T follicular helper cell (primary cell): ENCODE data around the gene PCDH9.

ENCODE experiments used
- DNase-seq: peaks from one replicate; pipeline ENCODE4 v3.0.0-alpha.2; 2020; ENCODE audit warnings: low read depth

The PCDH9 gene

GRCh38 chr13:66565279-66565678 lies 664.9 kb downstream of the PCDH9 start:
- DNase-seq: no peak

GRCh38 chr13:66563076-66563475 lies 667.1 kb downstream of the PCDH9 start:
- DNase-seq: no peak

- DNase-seq: no peak
These were observed 668.1 kb downstream of the PCDH9 start for GRCh38 chr13:66562054-66562453.

- DNase-seq: no peak
These were observed 669.1 kb downstream of the PCDH9 start for GRCh38 chr13:66560991-66561390.

- no peak for DNase-seq
These were observed 669.9 kb downstream of the PCDH9 start for GRCh38 chr13:66560189-66560588.

- DNase-seq: no peak
These were observed 671.0 kb downstream of the PCDH9 start for GRCh38 chr13:66559093-66559492.

GRCh38 chr13:66558506-66558905 lies 671.6 kb downstream of the PCDH9 start:
- DNase-seq: no peak

- no peak for DNase-seq
These were observed 672.8 kb downstream of the PCDH9 start for GRCh38 chr13:66557357-66557756.

- no peak for DNase-seq
These were observed 673.8 kb downstream of the PCDH9 start for GRCh38 chr13:66556306-66556705.

GRCh38 chr13:66553391-66553790 lies 676.7 kb downstream of the PCDH9 start:
- no peak for DNase-seq

GRCh38 chr13:66551128-66551527 lies 679.0 kb downstream of the PCDH9 start:
- DNase-seq: no peak

- no peak for DNase-seq
These were observed 682.5 kb downstream of the PCDH9 start for GRCh38 chr13:66547685-66548084.

GRCh38 chr13:66546534-66547379 lies 683.4 kb downstream of the PCDH9 start:
- DNase-seq: no peak

GRCh38 chr13:66543780-66544179 lies 686.4 kb downstream of the PCDH9 start:
- DNase-seq: no peak

- DNase-seq: no peak
These were observed 692.7 kb downstream of the PCDH9 start for GRCh38 chr13:66537417-66537816.

- no peak for DNase-seq
These were observed 693.4 kb downstream of the PCDH9 start for GRCh38 chr13:66536746-66537145.

GRCh38 chr13:66534561-66534960 lies 695.6 kb downstream of the PCDH9 start:
- DNase-seq: no peak

- no peak for DNase-seq
These were observed 697.3 kb downstream of the PCDH9 start for GRCh38 chr13:66532845-66533244.

- DNase-seq: no peak
These were observed 698.0 kb downstream of the PCDH9 start for GRCh38 chr13:66532146-66532545.

- DNase-seq: no peak
These were observed 699.5 kb downstream of the PCDH9 start for GRCh38 chr13:66530686-66531085.

GRCh38 chr13:66530158-66530557 lies 700.0 kb downstream of the PCDH9 start:
- DNase-seq: no peak

- DNase-seq: no peak
These were observed 701.1 kb downstream of the PCDH9 start for GRCh38 chr13:66528944-66529576.

GRCh38 chr13:66528180-66528579 lies 702.0 kb downstream of the PCDH9 start:
- DNase-seq: no peak
